Hematopoietic multipotent progenitor cell treated with erythropoietin and hydrocortisone succinate and interleukin-3 and kit ligand, for 6 days (in vitro differentiated cells): ENCODE results near the gene SPARCL1.
"Not testable (repeated sequence)": the region's sequence is repeated elsewhere in the genome, so short reads cannot be mapped to it uniquely, and the experiment has no call there.

Experiments used
- DNase-seq: peaks from one replicate; pipeline ENCODE4 v3.0.0-alpha.2; 2015

SPARCL1 gene

GRCh38 chr4:87499403-87500091 lies 29.6 kb downstream of the SPARCL1 start:
- DNase-seq: no peak

- no peak for DNase-seq
Measured at GRCh38 chr4:87498446-87498900, 30.7 kb downstream of the SPARCL1 start.

- DNase-seq: no peak
Measured at GRCh38 chr4:87497578-87497977, 31.6 kb downstream of the SPARCL1 start.

GRCh38 chr4:87497159-87497558 lies 32.0 kb downstream of the SPARCL1 start:
- peak; percentile 40 for DNase-seq

- DNase-seq: no peak
Measured at GRCh38 chr4:87493115-87493514, 36.1 kb downstream of the SPARCL1 start.

- not testable (repeated sequence) for DNase-seq
Measured at GRCh38 chr4:87491851-87492250, 37.3 kb downstream of the SPARCL1 start.

- DNase-seq: no peak
Measured at GRCh38 chr4:87491436-87491835, 37.7 kb downstream of the SPARCL1 start.

- no peak for DNase-seq
Measured at GRCh38 chr4:87490664-87491369, 38.4 kb downstream of the SPARCL1 start.

GRCh38 chr4:87489678-87490077 lies 39.5 kb downstream of the SPARCL1 start:
- no peak for DNase-seq

- not testable (repeated sequence) for DNase-seq
Measured at GRCh38 chr4:87488666-87489065, 40.5 kb downstream of the SPARCL1 start.

GRCh38 chr4:87483247-87483646 lies 45.9 kb downstream of the SPARCL1 start:
- DNase-seq: not testable (repeated sequence)

- no peak for DNase-seq
Measured at GRCh38 chr4:87481377-87481776, 47.8 kb downstream of the SPARCL1 start.

- DNase-seq: no peak
Measured at GRCh38 chr4:87478732-87479250, 50.4 kb downstream of the SPARCL1 start.

GRCh38 chr4:87476934-87477333 lies 52.2 kb downstream of the SPARCL1 start:
- DNase-seq: no peak

- DNase-seq: no peak
Measured at GRCh38 chr4:87469390-87469789, 59.8 kb downstream of the SPARCL1 start.

- peak; percentile 77 for DNase-seq
Measured at GRCh38 chr4:87465739-87466366, 63.3 kb downstream of the SPARCL1 start.

- DNase-seq: no peak
Measured at GRCh38 chr4:87462102-87462501, 67.1 kb downstream of the SPARCL1 start.

- DNase-seq: no peak
Measured at GRCh38 chr4:87461281-87461700, 67.9 kb downstream of the SPARCL1 start.

- no peak for DNase-seq
Measured at GRCh38 chr4:87458913-87459312, 70.3 kb downstream of the SPARCL1 start.

- DNase-seq: peak; percentile 33
Measured at GRCh38 chr4:87451537-87451936, 77.6 kb downstream of the SPARCL1 start.

GRCh38 chr4:87446375-87446774 lies 82.8 kb downstream of the SPARCL1 start:
- not testable (repeated sequence) for DNase-seq

- DNase-seq: no peak
Measured at GRCh38 chr4:87445964-87446363, 83.2 kb downstream of the SPARCL1 start.

GRCh38 chr4:87444741-87445140 lies 84.4 kb downstream of the SPARCL1 start:
- no peak for DNase-seq

- no peak for DNase-seq
Measured at GRCh38 chr4:87442889-87443288, 86.3 kb downstream of the SPARCL1 start.
